C4-2B (cell line): Measurements from ENCODE around the gene ATL2.

Experiments used
- ZFX ChIP-seq: fragments of 450-650 bp; IDR thresholded peaks from 2 replicates; pipeline ENCODE4 v1.6.1; 2017
- TF ChIP-seq, protein P1 (sequence below): fragments of 450-650 bp; conservative IDR thresholded peaks from 2 replicates; pipeline ENCODE4 v1.5.1; 2017; ENCODE audit warnings: mild to moderate bottlenecking

DNA sequence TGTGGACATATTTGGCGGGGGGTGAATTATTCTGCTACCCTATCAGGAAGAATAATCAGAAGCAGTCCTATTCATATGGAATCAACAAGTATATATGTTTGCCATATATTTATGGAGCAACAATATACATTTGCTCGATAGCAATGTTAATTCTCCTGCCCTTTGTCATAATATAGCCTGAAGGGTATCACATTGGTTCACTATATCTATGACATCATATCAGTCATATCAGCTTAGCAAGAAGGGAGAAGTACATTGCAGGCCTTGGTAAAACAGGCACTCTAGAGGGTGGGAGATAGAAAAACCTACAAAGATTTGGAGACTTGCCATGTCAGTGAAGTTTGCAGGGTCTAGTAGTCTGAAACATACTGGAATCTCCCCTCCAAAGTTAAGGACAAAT, 128.4 kb downstream of the ATL2 start:
- TF ChIP-seq, protein P1, sequence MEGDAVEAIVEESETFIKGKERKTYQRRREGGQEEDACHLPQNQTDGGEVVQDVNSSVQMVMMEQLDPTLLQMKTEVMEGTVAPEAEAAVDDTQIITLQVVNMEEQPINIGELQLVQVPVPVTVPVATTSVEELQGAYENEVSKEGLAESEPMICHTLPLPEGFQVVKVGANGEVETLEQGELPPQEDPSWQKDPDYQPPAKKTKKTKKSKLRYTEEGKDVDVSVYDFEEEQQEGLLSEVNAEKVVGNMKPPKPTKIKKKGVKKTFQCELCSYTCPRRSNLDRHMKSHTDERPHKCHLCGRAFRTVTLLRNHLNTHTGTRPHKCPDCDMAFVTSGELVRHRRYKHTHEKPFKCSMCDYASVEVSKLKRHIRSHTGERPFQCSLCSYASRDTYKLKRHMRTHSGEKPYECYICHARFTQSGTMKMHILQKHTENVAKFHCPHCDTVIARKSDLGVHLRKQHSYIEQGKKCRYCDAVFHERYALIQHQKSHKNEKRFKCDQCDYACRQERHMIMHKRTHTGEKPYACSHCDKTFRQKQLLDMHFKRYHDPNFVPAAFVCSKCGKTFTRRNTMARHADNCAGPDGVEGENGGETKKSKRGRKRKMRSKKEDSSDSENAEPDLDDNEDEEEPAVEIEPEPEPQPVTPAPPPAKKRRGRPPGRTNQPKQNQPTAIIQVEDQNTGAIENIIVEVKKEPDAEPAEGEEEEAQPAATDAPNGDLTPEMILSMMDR, result no peak
- TF ChIP-seq ZFX, result no peak
